B cell (primary cell): ENCODE results near the gene SLC25A21. TPM values are rescaled to one million over a fixed set of nuclear protein-coding genes. Genes with fewer than 3 reads are reported as not detected.

Experiments
- ATAC-seq: fragments of 200-7000 bp; cut with Tn5 transposase; one replicate; pipeline ENCODE4 v1.10.0; 2021; ENCODE audit warnings: low read depth, mild to moderate bottlenecking, moderate number of reproducible peaks, moderate library complexity
- CTCF ChIA-PET: fragments of 350-600 bp; sonication (Branson Sonifier 250); formaldehyde crosslinking; loops from one replicate; lab custom pipeline; 2021; ENCODE audit warnings: antibody characterized with exemption, inconsistent platforms; lab: Charles Lee
- POLR2A ChIA-PET: fragments of 350-600 bp; sonication (Branson Sonifier 250); formaldehyde crosslinking; loops from one replicate; lab custom pipeline; 2021; ENCODE audit warnings: antibody characterized with exemption; lab: Charles Lee
- DNase-seq: peaks from one replicate; pipeline ENCODE4 v3.0.0; 2013
- H2AFZ ChIP-seq: 2 replicates; pipeline ENCODE4 v1.6.1; 2012; ENCODE audit warnings: mild to moderate bottlenecking, low read depth, low read length; ENCODE audit not compliant: insufficient read depth, poor library complexity, severe bottlenecking
- H3K27ac ChIP-seq, 2 donors: 1 replicate in 1 of 2; 2 replicates in 1 of 2; pipeline ENCODE4 v1.5.1; 2012 to 2013; ENCODE audit warnings: low read length in 2 of 2, mild to moderate bottlenecking in 2 of 2, moderate library complexity in 1 of 2
- H3K27me3 ChIP-seq, 4 experiments: fragments of 200-600 bp in 1 of 4; sonication (generic) in 1 of 4; replicated peaks in 1 of 4; 1 replicate in 2 of 4; 2 replicates in 2 of 4; pipeline versions ENCODE4 v1.6.1 to v1.7.0; 2013 to 2016; ENCODE audit warnings: low read length in 3 of 4, mild to moderate bottlenecking in 2 of 4, mixed read lengths in 1 of 4, moderate library complexity in 1 of 4; ENCODE audit not compliant: insufficient read depth in 4 of 4, control insufficient read depth in 3 of 4; ENCODE audit errors: control extremely low read depth in 1 of 4
- H3K36me3 ChIP-seq, 2 experiments: replicated peaks in 1 of 2; 1 replicate in 1 of 2; 2 replicates in 1 of 2; pipeline versions ENCODE4 v1.6.1 to v1.7.1; 2013; ENCODE audit warnings: low read length in 1 of 2; ENCODE audit not compliant: insufficient read depth in 2 of 2, control insufficient read depth in 1 of 2; ENCODE audit errors: control extremely low read depth in 1 of 2, extremely low read depth in 1 of 2
- H3K4me1 ChIP-seq, 2 donors: fragments of 200-600 bp in 1 of 2; sonication (generic) in 1 of 2; 1 replicate in 1 of 2; 2 replicates in 1 of 2; pipeline versions ENCODE4 v1.5.1 to v1.6.1; 2013 to 2017; ENCODE audit warnings: low read length in 2 of 2; ENCODE audit not compliant: control insufficient read depth in 2 of 2, insufficient read depth in 2 of 2
- H3K4me2 ChIP-seq: replicated peaks from 2 replicates; pipeline ENCODE3; 2012; ENCODE audit warnings: mild to moderate bottlenecking, low read depth, low read length; ENCODE audit not compliant: poor library complexity, severe bottlenecking
- H3K4me3 ChIP-seq, 5 experiments: fragments of 200-600 bp in 1 of 5; sonication (generic) in 1 of 5; 1 replicate in 3 of 5; 2 replicates in 2 of 5; pipeline versions ENCODE4 v1.5.1 to v1.7.0; 2011 to 2016; ENCODE audit warnings: low read length in 4 of 5, mild to moderate bottlenecking in 4 of 5, low read depth in 2 of 5, control low read depth in 1 of 5, moderate library complexity in 1 of 5; ENCODE audit not compliant: insufficient read depth in 1 of 5; ENCODE audit errors: control extremely low read depth in 1 of 5, extremely low read depth in 1 of 5
- H3K79me2 ChIP-seq: fragments of 200-600 bp; sonication (generic); one replicate; pipeline ENCODE4 v1.6.0; 2016; ENCODE audit warnings: low read length; ENCODE audit not compliant: control insufficient read depth, insufficient read depth
- H3K9ac ChIP-seq: fragments of 200-600 bp; sonication (generic); 2 replicates; pipeline ENCODE4 v1.6.1; 2017; ENCODE audit warnings: mild to moderate bottlenecking, low read length, moderate library complexity
- H3K9me3 ChIP-seq, 3 donors: one replicate each; pipeline versions ENCODE4 v1.6.1 to v1.7.1; 2013; ENCODE audit warnings: low read length in 2 of 3; ENCODE audit not compliant: control insufficient read depth in 2 of 3, insufficient read depth in 1 of 3; ENCODE audit errors: control extremely low read depth in 1 of 3
- H4K20me1 ChIP-seq: 2 replicates; pipeline ENCODE4 v1.6.0; 2012; ENCODE audit warnings: mild to moderate bottlenecking, low read length; ENCODE audit not compliant: insufficient read depth, control insufficient read depth, poor library complexity, severe bottlenecking
- H3K27ac Mint-ChIP-seq: one replicate; pipeline ENCODE4 v1.8.0; 2021; ENCODE audit warnings: mixed read lengths
- H3K27me3 Mint-ChIP-seq: one replicate; pipeline ENCODE4 v1.8.0; 2021; ENCODE audit warnings: mixed read lengths
- H3K4me1 Mint-ChIP-seq: one replicate; pipeline ENCODE4 v1.8.0; 2021; ENCODE audit warnings: mixed read lengths
- H3K4me3 Mint-ChIP-seq: one replicate; pipeline ENCODE4 v1.8.0; 2021; ENCODE audit warnings: mixed read lengths
- H3K9me3 Mint-ChIP-seq: one replicate; pipeline ENCODE4 v1.8.0; 2022; ENCODE audit warnings: mixed read lengths; ENCODE audit not compliant: insufficient read depth
- CTCF ChIP-seq: fragments of 200-600 bp; IDR thresholded peaks from one replicate; pipeline ENCODE4 v1.8.0; 2022; ENCODE audit warnings: antibody characterized with exemption, mild to moderate bottlenecking
- EZH2 ChIP-seq: IDR thresholded peaks from 2 replicates; pipeline ENCODE4 v1.6.1; 2012; ENCODE audit warnings: borderline replicate concordance, low read depth, mild to moderate bottlenecking, moderate library complexity, low read length; ENCODE audit not compliant: insufficient read depth, poor library complexity, severe bottlenecking
- WGBS: methylation state at CpG from one replicate; pipeline ENCODE4 v1.1.5; 2013; ENCODE audit warnings: missing lambda C conversion rate; ENCODE audit not compliant: insufficient coverage; 5-methylcytosine and 5-hydroxymethylcytosine counted together
- intact Hi-C: fragments of 100-400 bp; cut with micrococcal nuclease; formaldehyde crosslinking; loops from one replicate; pipeline ENCODE4 v1.10.0; 2022
- polyA plus RNA-seq: library from polyadenylated mRNA; depleted of rRNA; stranded (reverse); fragments of >200 nt; gene quantifications from 2 replicates; pipeline ENCODE4 v1.2.3, GENCODE V29; 2012
- total RNA-seq, 2 donors: library from RNA; stranded (reverse); fragments of 120-200 nt in 1 of 2; gene quantifications; 1 replicate in 1 of 2; 2 replicates in 1 of 2; pipeline versions ENCODE4 v1.2.3 to v1.2.4, GENCODE V29; 2013 to 2022

Gene SLC25A21
- total and polyA plus RNA-seq, 2 donors (not counting 1 experiment from before 2014, with no cell fraction given): not detected

- H3K9ac ChIP-seq: no peak overlapping the region
- H4K20me1 ChIP-seq: no peaks in the 10 kb centered on the region
- ChIA-PET POLR2A (no interaction called here), CTCF (no interaction called here)
- DNase-seq (no peak), ATAC-seq (no peak)
- H3K4me3 ChIP-seq: no peak overlapping the region
- WGBS: no CpG with 5 or more reads among the region's 1 CpG
- Mint-ChIP-seq H3K4me1 (no peaks in the 10 kb centered on the region), H3K9me3 (no peaks in the 10 kb centered on the region), H3K27me3 (no peaks in the 10 kb centered on the region), H3K27ac (no peak overlapping the region), H3K4me3 (no peak overlapping the region)
- H3K4me1 ChIP-seq: no peaks in the 10 kb centered on the region
- H3K27ac ChIP-seq: no peak overlapping the region
- no peak overlapping the region for H3K4me2 ChIP-seq
- H3K36me3 ChIP-seq: no peaks in the 10 kb centered on the region
- H2AFZ ChIP-seq: no peak overlapping the region
- H3K27me3 ChIP-seq: no peaks in the 10 kb centered on the region
- no peaks in the 10 kb centered on the region for H3K79me2 ChIP-seq
- no peaks in the 10 kb centered on the region for H3K9me3 ChIP-seq
- intact Hi-C loops: no loop called here
- TF ChIP-seq CTCF (no peak), EZH2 (no peak)
Measured at GRCh38 chr14:36915081-36915480, 257.3 kb downstream of the SLC25A21 start.

GRCh38 chr14:36910578-36910977 lies 261.8 kb downstream of the SLC25A21 start:
- Histone ChIP-seq H2AFZ (no peak overlapping the region), H3K4me3 (no peak overlapping the region), H4K20me1 (no peaks in the 10 kb centered on the region), H3K4me2 (no peak overlapping the region), H3K4me1 (no peaks in the 10 kb centered on the region), H3K27me3 (no peaks in the 10 kb centered on the region), H3K27ac (no peak overlapping the region), H3K36me3 (no peaks in the 10 kb centered on the region), H3K9me3 (no peaks in the 10 kb centered on the region), H3K9ac (no peak overlapping the region), H3K79me2 (no peaks in the 10 kb centered on the region)
- intact Hi-C loops: no loop called here
- Mint-ChIP-seq H3K27me3 (no peaks in the 10 kb centered on the region), H3K4me1 (no peaks in the 10 kb centered on the region), H3K4me3 (no peak overlapping the region), H3K9me3 (no peaks in the 10 kb centered on the region), H3K27ac (no peak overlapping the region)
- ChIA-PET CTCF (no interaction called here), POLR2A (no interaction called here)
- DNase-seq (no peak), ATAC-seq (no peak)
- TF ChIP-seq CTCF (no peak), EZH2 (no peak)
- no CpG with 5 or more reads among the region's 3 CpGs for WGBS
